Measurements from ENCODE around the gene ZMYND12. TPM values are rescaled to one million over a fixed set of nuclear protein-coding genes. Genes with fewer than 3 reads are reported as not detected.

Gene ZMYND12
- polyA plus RNA-seq, 1 of the 3 experiments (the other 2 are of a cell fraction), result 0.18 TPM

- no peak overlapping the region for H3K4me2 ChIP-seq
- H3K4me1 ChIP-seq (ENCODE audit: control insufficient read depth in 1 of 2, insufficient read depth in 2 of 2, low read depth in 1 of 2, low read length in 1 of 2), result no peaks in the 10 kb centered on the region
- ChIA-PET CTCF (interaction anchor here (1.3 kb wide), 1 partner anchor 18 kb away, joined by 5 read pairs; no protein-coding TSS in a partner anchor), POLR2A (no interaction called here)
- no peaks in the 10 kb centered on the region for H3F3A ChIP-seq (replicated peaks; ENCODE audit: insufficient read depth)
- no peaks in the 10 kb centered on the region for H3K9me3 ChIP-seq
- no peak overlapping the region for H3K9ac ChIP-seq
- 71% methylated on average over 5 of the region's 6 CpGs for WGBS (ENCODE audit: low lambda C conversion rate)
- no peaks in the 10 kb centered on the region for H3K36me3 ChIP-seq (replicated peaks in 1 of 2; ENCODE audit: control insufficient read depth in 1 of 2, insufficient read depth in 2 of 2, low read length in 1 of 2)
- TF ChIP-seq NFIC (IDR thresholded peaks at IDR 0.05; ENCODE audit: borderline replicate concordance) (no peak), GATA2 (CRISPR knock-in tag; IDR thresholded peaks at IDR 0.05) (no peak), SIN3A (IDR thresholded peaks at IDR 0.05; ENCODE audit: borderline replicate concordance, low read depth, low read length) (no peak), RCOR1 (IDR thresholded peaks at IDR 0.05; ENCODE audit: low read length) (no peak), RAD21 (IDR thresholded peaks at IDR 0.05; ENCODE audit: low read length) (no peak), FOXJ3 (CRISPR knock-in tag; IDR thresholded peaks at IDR 0.05) (no peak)
- TF ChIP-seq, protein P1, sequence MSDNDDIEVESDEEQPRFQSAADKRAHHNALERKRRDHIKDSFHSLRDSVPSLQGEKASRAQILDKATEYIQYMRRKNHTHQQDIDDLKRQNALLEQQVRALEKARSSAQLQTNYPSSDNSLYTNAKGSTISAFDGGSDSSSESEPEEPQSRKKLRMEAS (IDR thresholded peaks at IDR 0.05; ENCODE audit: low read depth), result no peak
- no peaks in the 10 kb centered on the region; the same call in 1 of the 2 replicates for H3K27me3 ChIP-seq (ENCODE audit: insufficient read depth)
- H3K4me3 ChIP-seq (ENCODE audit: low read depth in 2 of 2, low read length in 1 of 2), result no peak overlapping the region
- no peak for DNase-seq
- no peak overlapping the region for H2AFZ ChIP-seq (ENCODE audit: low read depth)
- H3K79me2 ChIP-seq (ENCODE audit: insufficient read depth), result no peaks in the 10 kb centered on the region
- no peak overlapping the region for H3K27ac ChIP-seq (ENCODE audit: low read depth in 2 of 2, low read length in 1 of 2)
- no peaks in the 10 kb centered on the region for H3K9me2 ChIP-seq
- H4K20me1 ChIP-seq (ENCODE audit: insufficient read depth), result no peaks in the 10 kb centered on the region
Measured at GRCh38 chr1:42433369-42433768, 22.5 kb downstream of the ZMYND12 start.

DNA sequence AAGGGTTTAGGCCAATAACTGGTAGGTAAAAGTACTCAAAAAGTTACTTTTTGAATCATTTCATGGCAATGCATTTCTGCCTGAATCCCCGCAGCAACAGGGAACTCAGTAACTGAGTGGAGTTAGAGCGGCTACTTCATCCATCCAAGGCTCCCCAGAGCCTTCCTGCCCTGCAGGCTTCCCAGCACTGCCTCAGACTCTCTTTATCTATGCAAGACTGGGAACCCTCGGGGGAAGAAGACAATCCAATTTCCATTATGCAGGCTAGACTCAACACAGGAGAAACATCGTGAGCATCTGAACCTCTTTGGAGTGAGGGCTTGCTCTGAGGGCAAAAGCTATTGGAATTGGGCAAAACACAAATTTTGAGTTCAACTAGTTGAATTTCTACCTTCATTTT is 23.1 kb downstream of the ZMYND12 start:
- Histone ChIP-seq H3K4me2 (no peak overlapping the region), H3K36me3 (replicated peaks in 1 of 2; ENCODE audit: control insufficient read depth in 1 of 2, insufficient read depth in 2 of 2, low read length in 1 of 2) (no peaks in the 10 kb centered on the region), H3K9me3 (no peaks in the 10 kb centered on the region), H3F3A (replicated peaks; ENCODE audit: insufficient read depth) (no peaks in the 10 kb centered on the region), H3K9me2 (no peaks in the 10 kb centered on the region), H3K27ac (ENCODE audit: low read depth in 2 of 2, low read length in 1 of 2) (no peak overlapping the region), H3K9ac (no peak overlapping the region), H3K4me1 (ENCODE audit: control insufficient read depth in 1 of 2, insufficient read depth in 2 of 2, low read depth in 1 of 2, low read length in 1 of 2) (no peaks in the 10 kb centered on the region), H2AFZ (ENCODE audit: low read depth) (no peak overlapping the region), H3K79me2 (ENCODE audit: insufficient read depth) (no peaks in the 10 kb centered on the region), H3K27me3 (ENCODE audit: insufficient read depth) (no peaks in the 10 kb centered on the region; the same call in 1 of the 2 replicates), H3K4me3 (ENCODE audit: low read depth in 2 of 2, low read length in 1 of 2) (no peak overlapping the region), H4K20me1 (ENCODE audit: insufficient read depth) (no peaks in the 10 kb centered on the region)
- ChIA-PET POLR2A (no interaction called here), CTCF (interaction anchor here (1.3 kb wide), 1 partner anchor 19 kb away, joined by 5 read pairs; no protein-coding TSS in a partner anchor)
- TF ChIP-seq YY1 (IDR thresholded peaks at IDR 0.05; ENCODE audit: low read depth) (no peak), EZH2phosphoT487 (IDR thresholded peaks at IDR 0.05; ENCODE audit: borderline replicate concordance, low read depth) (no peak), CHD2 (IDR thresholded peaks at IDR 0.05; ENCODE audit: low read length, partially characterized antibody) (no peak), EP300 (IDR thresholded peaks at IDR 0.05; ENCODE audit: borderline replicate concordance in 1 of 2, low read depth in 1 of 2, low read length in 1 of 2) (no peak)
- DNase-seq, result no peak
- 82% methylated on average over 4 of the region's 4 CpGs for WGBS (ENCODE audit: low lambda C conversion rate)

DNA sequence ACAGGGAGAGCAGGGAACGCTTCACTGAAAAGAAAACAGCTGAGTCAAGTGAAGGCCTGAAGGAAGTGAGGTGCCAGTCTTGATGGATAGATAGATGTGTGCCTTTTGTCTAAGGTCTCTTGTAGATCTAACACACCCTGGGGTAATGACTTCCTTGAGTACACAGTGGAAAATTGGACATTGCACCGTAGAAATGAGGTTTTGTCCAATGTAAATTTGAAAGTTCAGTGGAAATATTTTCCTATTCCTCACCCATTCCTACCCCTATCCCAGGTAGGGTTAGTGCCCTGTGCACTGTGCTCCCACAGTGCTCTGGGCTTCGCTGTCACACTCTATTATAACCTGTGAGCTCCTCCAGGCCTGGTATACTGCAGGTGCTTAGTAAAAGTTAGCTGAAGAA is 24.3 kb downstream of the ZMYND12 start:
- Histone ChIP-seq H3K27me3 (ENCODE audit: insufficient read depth) (no peaks in the 10 kb centered on the region; the same call in 1 of the 2 replicates), H2AFZ (ENCODE audit: low read depth) (no peak overlapping the region), H3K4me1 (ENCODE audit: control insufficient read depth in 1 of 2, insufficient read depth in 2 of 2, low read depth in 1 of 2, low read length in 1 of 2) (no peaks in the 10 kb centered on the region), H4K20me1 (ENCODE audit: insufficient read depth) (no peaks in the 10 kb centered on the region), H3K4me2 (no peak overlapping the region), H3K79me2 (ENCODE audit: insufficient read depth) (no peaks in the 10 kb centered on the region), H3K9me2 (no peaks in the 10 kb centered on the region), H3K4me3 (ENCODE audit: low read depth in 2 of 2, low read length in 1 of 2) (no peak overlapping the region), H3K27ac (ENCODE audit: low read depth in 2 of 2, low read length in 1 of 2) (no peak overlapping the region), H3K9me3 (no peaks in the 10 kb centered on the region), H3K9ac (no peak overlapping the region), H3K36me3 (replicated peaks in 1 of 2; ENCODE audit: control insufficient read depth in 1 of 2, insufficient read depth in 2 of 2, low read length in 1 of 2) (no peaks in the 10 kb centered on the region), H3F3A (replicated peaks; ENCODE audit: insufficient read depth) (no peaks in the 10 kb centered on the region)
- ChIA-PET POLR2A (no interaction called here), CTCF (no interaction called here)
- DNase-seq, result no peak
- TF ChIP-seq IRF3 (IDR thresholded peaks at IDR 0.05; ENCODE audit: low read depth, low read length) (no peak), EP300 (IDR thresholded peaks at IDR 0.05; ENCODE audit: borderline replicate concordance in 1 of 2, low read depth in 1 of 2, low read length in 1 of 2) (no peak), JUND (IDR thresholded peaks at IDR 0.05) (no peak), YY1 (IDR thresholded peaks at IDR 0.05; ENCODE audit: low read depth) (no peak), RAD21 (IDR thresholded peaks at IDR 0.05; ENCODE audit: low read length) (no peak), FOXJ3 (CRISPR knock-in tag; IDR thresholded peaks at IDR 0.05) (no peak), RCOR1 (IDR thresholded peaks at IDR 0.05; ENCODE audit: low read length) (no peak), CHD2 (IDR thresholded peaks at IDR 0.05; ENCODE audit: low read length, partially characterized antibody) (no peak), SIN3A (IDR thresholded peaks at IDR 0.05; ENCODE audit: borderline replicate concordance, low read depth, low read length) (no peak), FOXM1 (IDR thresholded peaks at IDR 0.05; ENCODE audit: low read depth) (no peak), MXI1 (IDR thresholded peaks at IDR 0.05; ENCODE audit: low read depth, low read length) (no peak), REST (IDR thresholded peaks at IDR 0.05; ENCODE audit: low read depth, low read length) (no peak)
- 48% methylated on average over 3 of the region's 3 CpGs for WGBS (ENCODE audit: low lambda C conversion rate)

Measured in SK-N-SH (cell line).